ENCODE measurements around the gene RAD51B.

GRCh38 chr14:68564191-68564825 is 744.7 kb downstream of the RAD51B start:
- TF ChIP-seq, protein P1, sequence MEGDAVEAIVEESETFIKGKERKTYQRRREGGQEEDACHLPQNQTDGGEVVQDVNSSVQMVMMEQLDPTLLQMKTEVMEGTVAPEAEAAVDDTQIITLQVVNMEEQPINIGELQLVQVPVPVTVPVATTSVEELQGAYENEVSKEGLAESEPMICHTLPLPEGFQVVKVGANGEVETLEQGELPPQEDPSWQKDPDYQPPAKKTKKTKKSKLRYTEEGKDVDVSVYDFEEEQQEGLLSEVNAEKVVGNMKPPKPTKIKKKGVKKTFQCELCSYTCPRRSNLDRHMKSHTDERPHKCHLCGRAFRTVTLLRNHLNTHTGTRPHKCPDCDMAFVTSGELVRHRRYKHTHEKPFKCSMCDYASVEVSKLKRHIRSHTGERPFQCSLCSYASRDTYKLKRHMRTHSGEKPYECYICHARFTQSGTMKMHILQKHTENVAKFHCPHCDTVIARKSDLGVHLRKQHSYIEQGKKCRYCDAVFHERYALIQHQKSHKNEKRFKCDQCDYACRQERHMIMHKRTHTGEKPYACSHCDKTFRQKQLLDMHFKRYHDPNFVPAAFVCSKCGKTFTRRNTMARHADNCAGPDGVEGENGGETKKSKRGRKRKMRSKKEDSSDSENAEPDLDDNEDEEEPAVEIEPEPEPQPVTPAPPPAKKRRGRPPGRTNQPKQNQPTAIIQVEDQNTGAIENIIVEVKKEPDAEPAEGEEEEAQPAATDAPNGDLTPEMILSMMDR (conservative IDR thresholded peaks at IDR 0.05; ENCODE audit: low read depth, low read length): no peak
- TF ChIP-seq EZH2 (IDR thresholded peaks at IDR 0.05; ENCODE audit: low read length, unreplicated experiment): no peak
- no peak for TF ChIP-seq EZH2phosphoT487 (IDR thresholded peaks at IDR 0.05; ENCODE audit: borderline replicate concordance, low read length)

Measured in PC-3 (cell line).